ENCODE measurements around the gene C14orf119. TPM values are rescaled to one million over a fixed set of nuclear protein-coding genes. Genes with fewer than 3 reads are reported as not detected.

C14orf119 gene
- total RNA-seq, 1 experiment from 2014 or later, result 65.1 TPM

DNA sequence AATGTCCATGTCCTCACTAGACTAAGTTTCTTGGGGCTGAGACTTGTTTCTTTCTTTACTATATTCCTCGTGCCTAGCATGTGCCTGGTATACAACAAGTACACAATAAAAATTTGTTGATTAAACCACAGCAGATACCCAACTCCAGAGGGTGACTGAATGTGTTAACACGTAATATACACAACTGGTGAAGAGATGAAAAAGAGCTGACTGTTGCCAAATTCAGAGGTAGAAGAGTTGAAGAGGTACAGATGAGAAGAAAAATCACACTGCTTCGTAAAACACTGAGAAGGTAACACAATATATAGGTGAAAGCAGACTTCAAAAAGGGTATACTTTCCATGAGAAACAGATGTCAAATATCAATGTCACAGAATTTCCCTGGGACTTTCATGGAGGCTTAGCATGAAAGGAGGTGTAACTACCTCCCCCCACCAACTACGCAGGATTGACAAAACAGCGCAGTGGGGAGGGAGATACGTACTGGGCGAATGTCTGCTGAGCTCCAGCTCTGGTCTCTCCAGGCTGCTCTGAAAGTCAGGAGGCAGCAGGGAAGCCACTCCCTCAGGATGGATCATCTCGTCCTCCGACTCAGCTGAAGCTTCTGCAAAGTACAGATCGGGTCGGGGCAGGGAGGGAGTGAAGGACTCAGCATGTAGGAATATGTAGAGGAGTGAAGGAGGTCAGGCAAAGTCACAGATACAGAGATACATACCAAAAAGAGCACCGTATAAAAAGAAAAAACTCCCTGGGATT is 5.6 kb upstream of the C14orf119 start:
- Histone ChIP-seq H2BK15ac (ENCODE audit: low read depth, low read length) (no peak overlapping the region), H2BK12ac (ENCODE audit: insufficient read length, low read depth, low read length) (no peak overlapping the region), H3K27me3 (ENCODE audit: insufficient read depth, low read length) (no peaks in the 10 kb centered on the region), H3K79me1 (ENCODE audit: insufficient read depth, low read depth, low read length, poor library complexity, severe bottlenecking) (peaks cover 3% of the 10 kb centered on the region), H2BK20ac (ENCODE audit: low read depth, low read length, poor library complexity, severe bottlenecking) (no peak overlapping the region), H3K27ac (ENCODE audit: insufficient read length, low read depth, low read length) (no peak overlapping the region), H3K23ac (ENCODE audit: insufficient read length, low read depth, low read length) (no peak overlapping the region), H3K9me3 (ENCODE audit: control insufficient read depth, low read depth, low read length) (no peaks in the 10 kb centered on the region), H4K20me1 (ENCODE audit: control insufficient read depth, insufficient read depth, insufficient read length) (no peaks in the 10 kb centered on the region), H2BK5ac (ENCODE audit: insufficient read length, low read length) (no peak overlapping the region), H3K79me2 (ENCODE audit: insufficient read depth, low read length) (peaks cover 16% of the 10 kb centered on the region), H3K9ac (ENCODE audit: extremely low read depth, insufficient read length, low read length) (no peak overlapping the region), H4K91ac (ENCODE audit: insufficient read length, low read depth, low read length) (no peak overlapping the region), H3K14ac (ENCODE audit: insufficient read depth, low read length) (no peak overlapping the region), H3K4ac (ENCODE audit: low read depth, low read length) (no peak overlapping the region), H3K4me1 (ENCODE audit: insufficient read depth, low read length) (peaks cover 2% of the 10 kb centered on the region; the same call in 1 of the 2 replicates), H4K5ac (ENCODE audit: insufficient read length, low read depth, low read length) (no peak overlapping the region), H3K23me2 (ENCODE audit: insufficient read length, low read depth, low read length, poor library complexity, severe bottlenecking) (peaks cover 6% of the 10 kb centered on the region), H3K4me2 (ENCODE audit: insufficient read depth, insufficient read length, low read length) (no peak overlapping the region), H3K56ac (ENCODE audit: insufficient read length, low read depth, low read length) (no peak overlapping the region), H3K18ac (ENCODE audit: insufficient read length, low read depth, low read length) (no peak overlapping the region), H2BK120ac (ENCODE audit: low read depth, low read length, poor library complexity, severe bottlenecking) (no peak overlapping the region), H2AK5ac (ENCODE audit: insufficient read length, low read length) (no peak overlapping the region), H3T11ph (ENCODE audit: low read length) (no peak overlapping the region), H4K8ac (replicated peaks; ENCODE audit: insufficient read length, low read depth, low read length) (no peak overlapping the region), H2AFZ (ENCODE audit: low read length) (no peak overlapping the region)
- Mint-ChIP-seq H3K27me3 (ENCODE audit: low read depth) (no peaks in the 10 kb centered on the region), H3K4me1 (peaks cover 6 to 7% of the 10 kb centered on the region in 2 experiments; a peak in 1 of 4 replicates), H3K36me3 (ENCODE audit: insufficient read depth in 1 of 3, low read depth in 3 of 3) (peaks cover 46 to 81% (median 78%) of the 10 kb centered on the region in 3 experiments; a peak in 6 of 7 replicates), H3K27ac (no peak overlapping the region; a peak in 1 of 7 replicates), H3K4me3 (no peak overlapping the region), H3K9me3 (no peaks in the 10 kb centered on the region)
- TF ChIP-seq, protein P1, sequence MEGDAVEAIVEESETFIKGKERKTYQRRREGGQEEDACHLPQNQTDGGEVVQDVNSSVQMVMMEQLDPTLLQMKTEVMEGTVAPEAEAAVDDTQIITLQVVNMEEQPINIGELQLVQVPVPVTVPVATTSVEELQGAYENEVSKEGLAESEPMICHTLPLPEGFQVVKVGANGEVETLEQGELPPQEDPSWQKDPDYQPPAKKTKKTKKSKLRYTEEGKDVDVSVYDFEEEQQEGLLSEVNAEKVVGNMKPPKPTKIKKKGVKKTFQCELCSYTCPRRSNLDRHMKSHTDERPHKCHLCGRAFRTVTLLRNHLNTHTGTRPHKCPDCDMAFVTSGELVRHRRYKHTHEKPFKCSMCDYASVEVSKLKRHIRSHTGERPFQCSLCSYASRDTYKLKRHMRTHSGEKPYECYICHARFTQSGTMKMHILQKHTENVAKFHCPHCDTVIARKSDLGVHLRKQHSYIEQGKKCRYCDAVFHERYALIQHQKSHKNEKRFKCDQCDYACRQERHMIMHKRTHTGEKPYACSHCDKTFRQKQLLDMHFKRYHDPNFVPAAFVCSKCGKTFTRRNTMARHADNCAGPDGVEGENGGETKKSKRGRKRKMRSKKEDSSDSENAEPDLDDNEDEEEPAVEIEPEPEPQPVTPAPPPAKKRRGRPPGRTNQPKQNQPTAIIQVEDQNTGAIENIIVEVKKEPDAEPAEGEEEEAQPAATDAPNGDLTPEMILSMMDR (conservative IDR thresholded peaks at IDR 0.05), result no peak
- no peak for DNase-seq
- no CpG with 5 or more reads among the region's 12 CpGs for WGBS (ENCODE audit: extremely low coverage, insufficient read length, low lambda C conversion rate)

All from H9 (cell line).